ENCODE data around the gene LAMC1.

DNA sequence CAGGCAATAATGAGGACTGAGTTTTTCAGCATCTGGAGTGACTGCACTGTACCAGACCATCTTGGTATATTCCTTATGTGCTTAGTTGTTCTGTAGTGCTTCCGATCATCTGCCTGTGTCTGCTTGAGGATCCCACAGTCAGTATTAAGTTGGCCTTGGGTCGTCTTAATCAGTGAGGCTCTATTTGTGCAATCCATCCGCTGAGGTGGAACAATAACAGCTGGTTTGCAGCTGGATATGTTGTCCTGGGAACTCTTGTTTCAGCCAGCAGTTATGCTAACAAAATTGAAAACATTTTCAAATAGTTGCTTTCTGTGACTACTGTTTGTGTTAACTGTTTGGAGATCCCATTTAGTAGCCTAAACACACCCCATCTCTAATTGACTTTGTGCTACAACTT lies 73.7 kb downstream of the LAMC1 start:
- no peak for TF ChIP-seq CTCF (optimal IDR thresholded peaks at IDR 0.05 in 1 of 3, IDR thresholded peaks at IDR 0.05 in 1 of 3, conservative IDR thresholded peaks at IDR 0.05 in 1 of 3; ENCODE audit: extremely low read depth in 1 of 3, insufficient read depth in 2 of 3, low read length in 3 of 3)
- TF ChIP-seq EZH2 (IDR thresholded peaks at IDR 0.05; ENCODE audit: low read length), result no peak

Data from keratinocyte (primary cell).